Coronary artery (tissue), 2 donors: ENCODE measurements around the gene GRIP2.

Experiments used
- DNase-seq: peaks from one replicate; pipeline ENCODE4 v3.0.0-alpha.2; 2017; ENCODE audit warnings: low spot score
- H3K27ac ChIP-seq, 2 donors: fragments of 200-600 bp; sonication (generic); one replicate each; pipeline ENCODE4 v1.5.1; 2016 to 2019
- H3K4me3 ChIP-seq: fragments of 200-600 bp; sonication (generic); 2 replicates; pipeline ENCODE4 v1.5.1; 2016; ENCODE audit warnings: mild to moderate bottlenecking, moderate library complexity
- CTCF ChIP-seq: fragments of 200-600 bp; sonication (generic); IDR thresholded peaks from one replicate; pipeline ENCODE4 v1.5.1; 2019; ENCODE audit warnings: antibody characterized with exemption

Gene GRIP2

GRCh38 chr3:14474363-14475081, 65.6 kb downstream of the GRIP2 start:
- Histone ChIP-seq H3K4me3 (no peak overlapping the region), H3K27ac (no peak overlapping the region)
- TF ChIP-seq CTCF: no peak
- DNase-seq: no peak

- Histone ChIP-seq H3K4me3 (no peak overlapping the region), H3K27ac (no peak overlapping the region)
- no peak for DNase-seq
- no peak for TF ChIP-seq CTCF
These were observed 66.7 kb downstream of the GRIP2 start for GRCh38 chr3:14473411-14473891.

GRCh38 chr3:14472471-14473351, 67.4 kb downstream of the GRIP2 start:
- Histone ChIP-seq H3K27ac (peak overlapping the region in 1 of 2 donors; percentile 20), H3K4me3 (no peak overlapping the region)
- TF ChIP-seq CTCF: no peak
- no peak for DNase-seq

GRCh38 chr3:14471690-14472089, 68.5 kb downstream of the GRIP2 start:
- DNase-seq: no peak
- H3K27ac ChIP-seq: no peak overlapping the region
- TF ChIP-seq CTCF: no peak
- no peak overlapping the region for H3K4me3 ChIP-seq

GRCh38 chr3:14471016-14471415, 69.1 kb downstream of the GRIP2 start:
- Histone ChIP-seq H3K4me3 (no peak overlapping the region), H3K27ac (no peak overlapping the region)
- TF ChIP-seq CTCF: no peak
- DNase-seq: no peak

- Histone ChIP-seq H3K27ac (no peak overlapping the region), H3K4me3 (no peak overlapping the region)
- no peak for TF ChIP-seq CTCF
- DNase-seq: no peak
These were observed 69.7 kb downstream of the GRIP2 start for GRCh38 chr3:14470461-14470860.
